Keratinocyte (primary cell): ENCODE results near the gene GOLT1B. TPM values are rescaled to one million over a fixed set of nuclear protein-coding genes. Genes with fewer than 3 reads are reported as not detected.

Experiments
- DNase-seq: peaks from one replicate; pipeline ENCODE4 v3.0.0-alpha.2; 2011; ENCODE audit warnings: low read depth, missing footprints, low spot score
- FAIRE-seq: peaks from 2 replicates; lab custom pipeline; 2011; peaks lifted over from hg19 to GRCh38; lab: Jason Lieb, UNC
- H2AFZ ChIP-seq: 2 replicates; pipeline ENCODE4 v1.6.0; 2012; ENCODE audit warnings: low read length, control low read depth, inconsistent platforms; ENCODE audit not compliant: control insufficient read depth
- H3K27ac ChIP-seq: 2 replicates; pipeline ENCODE4 v1.5.1; 2011; ENCODE audit warnings: low read length; ENCODE audit not compliant: control insufficient read depth, insufficient read depth
- H3K27me3 ChIP-seq: 3 replicates; pipeline ENCODE4 v1.6.0; 2011; ENCODE audit warnings: low read length; ENCODE audit not compliant: control insufficient read depth, insufficient read depth; ENCODE audit errors: extremely low read depth
- H3K36me3 ChIP-seq, 2 experiments: 2 replicates in 1 of 2; 3 replicates in 1 of 2; pipeline ENCODE4 v1.5.1; 2011; ENCODE audit warnings: low read length in 2 of 2, mild to moderate bottlenecking in 1 of 2; ENCODE audit not compliant: control insufficient read depth in 2 of 2, insufficient read depth in 2 of 2; ENCODE audit errors: extremely low read depth in 1 of 2
- H3K4me1 ChIP-seq: 3 replicates; pipeline ENCODE4 v1.5.1; 2011; ENCODE audit warnings: low read length; ENCODE audit not compliant: control insufficient read depth, insufficient read depth; ENCODE audit errors: extremely low read depth
- H3K4me2 ChIP-seq: 3 replicates; pipeline ENCODE4 v1.6.0; 2011; ENCODE audit warnings: low read depth, low read length; ENCODE audit not compliant: control insufficient read depth, insufficient read depth; ENCODE audit errors: extremely low read depth
- H3K4me3 ChIP-seq, 3 experiments: fragments of 200-600 bp in 1 of 3; sonication (generic) in 1 of 3; 2 replicates in 2 of 3; 3 replicates in 1 of 3; pipeline ENCODE4 v1.5.1; 2011 to 2016; ENCODE audit warnings: low read length in 3 of 3, mild to moderate bottlenecking in 3 of 3, control low read depth in 2 of 3, inconsistent platforms in 1 of 3, low read depth in 1 of 3, mixed read lengths in 1 of 3, mixed run types in 1 of 3, moderate library complexity in 1 of 3; ENCODE audit not compliant: control insufficient read depth in 2 of 3, insufficient read depth in 2 of 3; ENCODE audit errors: extremely low read depth in 1 of 3
- H3K79me2 ChIP-seq: 2 replicates; pipeline ENCODE4 v1.6.0; 2012; ENCODE audit warnings: low read length; ENCODE audit not compliant: control insufficient read depth, insufficient read depth
- H3K9ac ChIP-seq: 3 replicates; pipeline ENCODE4 v1.6.0; 2011; ENCODE audit warnings: low read length; ENCODE audit not compliant: control insufficient read depth, insufficient read depth; ENCODE audit errors: extremely low read depth
- H3K9me1 ChIP-seq: 3 replicates; pipeline ENCODE4 v1.6.0; 2011; ENCODE audit warnings: low read length; ENCODE audit not compliant: control insufficient read depth, insufficient read depth; ENCODE audit errors: extremely low read depth
- H3K9me3 ChIP-seq: 2 replicates; pipeline ENCODE4 v1.5.1; 2012; ENCODE audit warnings: low read depth, low read length; ENCODE audit not compliant: control insufficient read depth
- H4K20me1 ChIP-seq: 3 replicates; pipeline ENCODE4 v1.6.0; 2011; ENCODE audit warnings: low read length; ENCODE audit not compliant: control insufficient read depth, insufficient read depth; ENCODE audit errors: extremely low read depth
- CTCF ChIP-seq, 3 experiments: IDR thresholded peaks in 1 of 3; conservative IDR thresholded peaks in 1 of 3; optimal IDR thresholded peaks in 1 of 3; 2 replicates in 2 of 3; 3 replicates in 1 of 3; pipeline versions ENCODE3 to v1.5.1; 2011; ENCODE audit warnings: low read length in 3 of 3, mild to moderate bottlenecking in 3 of 3, moderate library complexity in 2 of 3, control low read depth in 1 of 3, inconsistent platforms in 1 of 3; ENCODE audit not compliant: insufficient read depth in 2 of 3; ENCODE audit errors: extremely low read depth in 1 of 3
- EZH2 ChIP-seq: IDR thresholded peaks from one replicate; pipeline ENCODE4 v1.6.1; 2012; ENCODE audit warnings: inconsistent platforms, mild to moderate bottlenecking, low read length, moderate library complexity
- dilution Hi-C: fragments of 300-500 bp; cut with MboI; formaldehyde crosslinking; loops from one replicate; pipeline ENCODE4 v1.7.0; 2020; ENCODE audit warnings: low sequenced_read_pairs; ENCODE audit not compliant: extremely low pct_ligation_motif_present
- polyA plus RNA-seq, 5 experiments: library from polyadenylated mRNA; depleted of rRNA in 3 of 5; stranded (reverse) in 3 of 5; stranded (forward) in 1 of 5; unstranded in 1 of 5; fragments of >200 nt; gene quantifications; 1 replicate in 1 of 5; 2 replicates in 3 of 5; 3 replicates in 1 of 5; pipeline versions ENCODE4 v1.2.1 to v1.2.3, GENCODE V29; 2011 to 2012; ENCODE audit warnings: missing spikeins in 2 of 5, low read depth in 1 of 5, low replicate concordance in 1 of 5

The GOLT1B gene
- polyA plus RNA-seq, 1 donor (not counting 4 experiments of a cell fraction or from before 2014, with no cell fraction given), result 25.8 TPM

- TF ChIP-seq EZH2, result no peak
- no peak for TF ChIP-seq CTCF (optimal IDR thresholded peaks at IDR 0.05 in 1 of 3, IDR thresholded peaks at IDR 0.05 in 1 of 3, conservative IDR thresholded peaks at IDR 0.05 in 1 of 3; ENCODE audit: extremely low read depth in 1 of 3, insufficient read depth in 2 of 3, low read length in 3 of 3)
- Histone ChIP-seq H4K20me1 (no peaks in the 10 kb centered on the region), H3K9me3 (no peaks in the 10 kb centered on the region), H2AFZ (no peak overlapping the region), H3K79me2 (no peaks in the 10 kb centered on the region), H3K9me1 (no peaks in the 10 kb centered on the region), H3K4me2 (no peak overlapping the region), H3K36me3 (no peaks in the 10 kb centered on the region), H3K27ac (no peak overlapping the region), H3K9ac (no peak overlapping the region), H3K27me3 (no peaks in the 10 kb centered on the region), H3K4me1 (no peaks in the 10 kb centered on the region), H3K4me3 (no peak overlapping the region)
- FAIRE-seq, result no peak
- DNase-seq, result no peak
- dilution Hi-C loops, result no loop called here
Measured at GRCh38 chr12:21551841-21552465, 50.4 kb downstream of the GOLT1B start.

DNA sequence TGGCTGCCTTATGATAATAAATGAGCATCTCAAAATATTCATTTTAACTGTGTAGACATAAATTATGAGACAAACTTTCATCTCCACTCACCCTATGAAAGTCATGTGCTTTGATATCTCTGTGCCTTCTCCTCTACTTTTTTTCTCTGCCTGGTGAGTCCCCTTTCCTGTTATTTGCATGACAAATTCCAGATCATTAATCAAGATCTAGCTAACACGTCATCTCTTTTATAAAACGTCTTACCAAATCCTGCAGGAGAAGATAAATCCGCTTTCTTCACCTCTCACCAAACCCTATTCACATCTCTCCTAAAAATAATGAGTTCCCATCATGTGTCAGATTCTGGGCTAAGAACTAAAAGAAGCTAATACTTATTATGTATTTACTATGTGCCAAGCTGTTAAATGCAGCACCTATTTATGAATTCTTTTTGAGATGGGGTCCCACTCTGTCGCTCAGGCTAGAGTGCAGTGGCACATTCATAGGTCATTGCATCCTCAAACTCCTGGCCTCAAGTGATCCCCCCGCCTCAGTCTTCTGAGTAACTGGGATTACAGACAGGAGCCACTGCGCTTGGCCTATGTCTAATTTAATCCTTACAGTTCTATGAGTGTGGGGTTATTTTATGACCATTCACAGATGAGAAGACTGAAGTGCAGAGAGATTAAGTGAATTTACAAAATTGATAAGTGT, 51.2 kb downstream of the GOLT1B start:
- dilution Hi-C loops, result no loop called here
- H3K4me2 ChIP-seq, result no peak overlapping the region
- TF ChIP-seq CTCF (optimal IDR thresholded peaks at IDR 0.05 in 1 of 3, IDR thresholded peaks at IDR 0.05 in 1 of 3, conservative IDR thresholded peaks at IDR 0.05 in 1 of 3; ENCODE audit: extremely low read depth in 1 of 3, insufficient read depth in 2 of 3, low read length in 3 of 3) (no peak), EZH2 (no peak)

More for the DNA sequence above, 51.2 kb downstream of the GOLT1B start:
- Histone ChIP-seq H3K4me1 (no peaks in the 10 kb centered on the region), H4K20me1 (no peaks in the 10 kb centered on the region), H3K9me1 (no peaks in the 10 kb centered on the region), H2AFZ (no peak overlapping the region), H3K4me3 (no peak overlapping the region), H3K27ac (no peak overlapping the region), H3K79me2 (no peaks in the 10 kb centered on the region), H3K27me3 (no peaks in the 10 kb centered on the region), H3K36me3 (no peaks in the 10 kb centered on the region), H3K9ac (no peak overlapping the region), H3K9me3 (no peaks in the 10 kb centered on the region)
- FAIRE-seq, result no peak
- DNase-seq, result no peak
